ENCODE measurements around the gene RGS6.

- TF ChIP-seq CTCF (IDR thresholded peaks at IDR 0.05) (no peak), POLR2A (IDR thresholded peaks at IDR 0.05) (no peak)
Measured at GRCh38 chr14:72527591-72527990, 595.4 kb downstream of the RGS6 start.

Measured in thyroid gland (tissue), 4 donors.